Hematopoietic multipotent progenitor cell treated with erythropoietin and hydrocortisone succinate and interleukin-3 and kit ligand, for 17 days (in vitro differentiated cells): Measurements from ENCODE around the gene LSM12.

ENCODE experiments used
- DNase-seq: peaks from one replicate; pipeline ENCODE4 v3.0.0-alpha.2; 2015; ENCODE audit warnings: low spot score

LSM12 gene

GRCh38 chr17:44095647-44096496 lies 29.4 kb upstream of the LSM12 start:
- no peak for DNase-seq

GRCh38 chr17:44095388-44095646 lies 28.8 kb upstream of the LSM12 start:
- DNase-seq = no peak

GRCh38 chr17:44094701-44095387 lies 28.4 kb upstream of the LSM12 start:
- no peak for DNase-seq

GRCh38 chr17:44093231-44093900 lies 26.9 kb upstream of the LSM12 start:
- no peak for DNase-seq

GRCh38 chr17:44092051-44092450 lies 25.6 kb upstream of the LSM12 start:
- no peak for DNase-seq

GRCh38 chr17:44091200-44091997 lies 24.9 kb upstream of the LSM12 start:
- DNase-seq = no peak

GRCh38 chr17:44088254-44088653 lies 21.8 kb upstream of the LSM12 start:
- no peak for DNase-seq

GRCh38 chr17:44087319-44087718 lies 20.8 kb upstream of the LSM12 start:
- no peak for DNase-seq

- no peak for DNase-seq
Measured at GRCh38 chr17:44086364-44087311, 20.2 kb upstream of the LSM12 start.

- no peak for DNase-seq
Measured at GRCh38 chr17:44085908-44086307, 19.4 kb upstream of the LSM12 start.

GRCh38 chr17:44084921-44085320 lies 18.4 kb upstream of the LSM12 start:
- no peak for DNase-seq

- DNase-seq = peak; percentile 34
Measured at GRCh38 chr17:44084131-44084538, 17.7 kb upstream of the LSM12 start.

- DNase-seq = peak; percentile 31
Measured at GRCh38 chr17:44083250-44083849, 16.9 kb upstream of the LSM12 start.

- DNase-seq = no peak
Measured at GRCh38 chr17:44082256-44082927, 15.9 kb upstream of the LSM12 start.

- DNase-seq = no peak
Measured at GRCh38 chr17:44081681-44082080, 15.2 kb upstream of the LSM12 start.

GRCh38 chr17:44079877-44080821 lies 13.7 kb upstream of the LSM12 start:
- DNase-seq = no peak

GRCh38 chr17:44078412-44078811 lies 11.9 kb upstream of the LSM12 start:
- DNase-seq = no peak

GRCh38 chr17:44077595-44077909 lies 11.1 kb upstream of the LSM12 start:
- DNase-seq = no peak
